Activated CD8-positive, alpha-beta memory T cell treated with anti-CD3 and anti-CD28 coated beads for 36 hours (primary cell): Measurements from ENCODE around the gene SHISA6. TPM values are rescaled to one million over a fixed set of nuclear protein-coding genes. Genes with fewer than 3 reads are reported as not detected.

Experiments
- CTCF ChIA-PET: fragments of 350-600 bp; sonication (Branson Sonifier 250); formaldehyde crosslinking; loops from one replicate; lab custom pipeline; 2021; ENCODE audit warnings: antibody characterized with exemption; lab: Charles Lee
- POLR2A ChIA-PET: fragments of 350-600 bp; sonication (Branson Sonifier 250); formaldehyde crosslinking; loops from one replicate; lab custom pipeline; 2021; ENCODE audit warnings: antibody characterized with exemption; lab: Charles Lee
- total RNA-seq, 2 experiments: library from RNA; stranded (reverse); gene quantifications; one replicate each; pipeline ENCODE4 v1.2.3, GENCODE V29; 2021

SHISA6 gene
- total RNA-seq, 2 experiments from 2014 or later: not detected

DNA sequence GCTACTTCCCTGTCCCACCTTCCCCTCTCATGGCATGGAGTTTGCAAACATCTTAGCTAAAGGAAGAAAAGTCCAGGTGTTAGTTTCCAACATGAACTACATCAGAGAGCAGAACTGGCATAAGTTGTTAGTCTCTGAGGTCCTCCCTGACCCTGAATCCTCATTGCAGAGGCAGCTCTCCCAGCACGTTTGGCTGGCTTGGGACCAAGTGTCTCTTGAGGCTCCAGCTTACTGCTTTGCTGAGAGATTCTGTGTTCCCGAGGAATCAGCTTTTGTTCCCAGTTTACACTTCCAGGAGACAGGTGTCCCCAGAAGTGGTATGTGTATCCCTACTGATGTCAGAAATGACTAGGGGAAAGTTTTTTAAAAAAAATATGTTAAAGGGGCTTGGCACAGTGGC is 371.9 kb downstream of the SHISA6 start:
- CTCF ChIA-PET: no interaction called here

More for the DNA sequence above, 371.9 kb downstream of the SHISA6 start:
- POLR2A ChIA-PET: no interaction called here
